NB4 (cell line): ENCODE results near the gene ANXA6.

ENCODE experiments used
- DNase-seq: peaks from one replicate; pipeline ENCODE4 v3.0.0; 2010; ENCODE audit warnings: low read depth
- H3K4me3 ChIP-seq: one replicate; pipeline ENCODE4 v1.5.1; 2011; ENCODE audit warnings: mild to moderate bottlenecking, low read depth, low read length, moderate library complexity
- MYC ChIP-seq: IDR thresholded peaks from 2 replicates; pipeline ENCODE4 v1.6.1; 2011; ENCODE audit warnings: low read depth, low read length
- POLR2A ChIP-seq: IDR thresholded peaks from 2 replicates; pipeline ENCODE4 v1.6.1; 2011; ENCODE audit warnings: mild to moderate bottlenecking; ENCODE audit not compliant: insufficient read length; ENCODE audit errors: extremely low read depth
- TF ChIP-seq, protein P1 (sequence below): IDR thresholded peaks from one replicate; pipeline ENCODE4 v1.5.1; 2012; ENCODE audit warnings: low read depth, low read length
- TF ChIP-seq, protein P2 (sequence below): IDR thresholded peaks from 2 replicates; pipeline ENCODE4 v1.6.1; 2011; ENCODE audit warnings: low read depth, low read length

Gene ANXA6

DNA sequence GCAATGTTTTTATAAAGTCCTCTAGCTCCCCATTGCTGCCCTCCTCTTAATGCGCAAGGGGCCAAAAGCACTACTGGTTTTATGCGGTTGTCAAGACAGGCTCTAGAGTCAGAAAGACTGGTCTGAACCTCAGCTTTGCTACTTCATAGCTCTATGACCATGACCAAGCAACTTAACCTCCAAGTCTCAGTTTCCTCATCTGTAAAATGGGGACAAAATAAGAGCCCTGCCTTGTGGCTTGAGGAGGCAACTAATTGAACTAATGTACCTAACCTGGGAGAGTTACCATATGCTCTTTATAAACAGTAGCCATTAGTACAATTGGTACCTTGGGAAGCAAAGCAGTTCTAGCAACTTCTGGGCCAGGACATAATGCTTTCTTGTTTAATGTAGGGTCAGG lies 36.5 kb downstream of the ANXA6 start:
- TF ChIP-seq MYC: no peak
- no peak for TF ChIP-seq POLR2A
- TF ChIP-seq, protein P1, sequence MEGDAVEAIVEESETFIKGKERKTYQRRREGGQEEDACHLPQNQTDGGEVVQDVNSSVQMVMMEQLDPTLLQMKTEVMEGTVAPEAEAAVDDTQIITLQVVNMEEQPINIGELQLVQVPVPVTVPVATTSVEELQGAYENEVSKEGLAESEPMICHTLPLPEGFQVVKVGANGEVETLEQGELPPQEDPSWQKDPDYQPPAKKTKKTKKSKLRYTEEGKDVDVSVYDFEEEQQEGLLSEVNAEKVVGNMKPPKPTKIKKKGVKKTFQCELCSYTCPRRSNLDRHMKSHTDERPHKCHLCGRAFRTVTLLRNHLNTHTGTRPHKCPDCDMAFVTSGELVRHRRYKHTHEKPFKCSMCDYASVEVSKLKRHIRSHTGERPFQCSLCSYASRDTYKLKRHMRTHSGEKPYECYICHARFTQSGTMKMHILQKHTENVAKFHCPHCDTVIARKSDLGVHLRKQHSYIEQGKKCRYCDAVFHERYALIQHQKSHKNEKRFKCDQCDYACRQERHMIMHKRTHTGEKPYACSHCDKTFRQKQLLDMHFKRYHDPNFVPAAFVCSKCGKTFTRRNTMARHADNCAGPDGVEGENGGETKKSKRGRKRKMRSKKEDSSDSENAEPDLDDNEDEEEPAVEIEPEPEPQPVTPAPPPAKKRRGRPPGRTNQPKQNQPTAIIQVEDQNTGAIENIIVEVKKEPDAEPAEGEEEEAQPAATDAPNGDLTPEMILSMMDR: no peak
- TF ChIP-seq, protein P2, sequence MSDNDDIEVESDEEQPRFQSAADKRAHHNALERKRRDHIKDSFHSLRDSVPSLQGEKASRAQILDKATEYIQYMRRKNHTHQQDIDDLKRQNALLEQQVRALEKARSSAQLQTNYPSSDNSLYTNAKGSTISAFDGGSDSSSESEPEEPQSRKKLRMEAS: no peak
- no peak for DNase-seq
- no peak overlapping the region for H3K4me3 ChIP-seq

DNA sequence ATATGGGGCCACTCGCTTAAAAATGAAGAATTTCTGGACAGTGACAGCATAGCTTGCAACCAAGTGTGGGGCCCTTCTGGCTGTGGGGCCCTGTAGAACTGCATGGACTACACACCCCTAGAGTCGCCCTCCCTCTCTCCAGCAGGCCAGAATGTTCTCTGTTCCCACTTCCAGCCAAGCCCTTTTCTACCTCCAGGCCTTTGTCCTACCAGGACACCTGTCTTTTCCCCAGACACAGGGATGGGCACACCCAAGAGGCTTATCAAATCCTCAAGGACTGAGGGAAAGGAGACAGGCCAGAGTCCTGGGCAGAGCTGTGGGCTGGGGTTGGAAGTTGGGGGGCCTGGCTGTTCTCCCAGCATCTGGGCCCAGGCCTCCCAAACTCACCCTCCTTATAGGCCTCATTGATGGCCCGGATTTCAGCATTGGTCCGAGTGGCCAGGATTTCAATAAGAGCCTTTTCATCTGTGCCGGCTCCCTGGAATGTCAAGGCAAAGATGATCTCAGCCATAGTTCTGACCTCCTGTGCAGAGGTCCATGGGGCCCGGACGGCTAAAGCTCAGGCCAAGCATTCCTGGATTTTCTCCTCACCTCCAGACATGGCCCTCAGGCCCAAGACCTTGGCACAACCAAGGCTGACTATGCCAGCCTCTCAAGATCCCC lies 38.5 kb downstream of the ANXA6 start:
- no peak overlapping the region for H3K4me3 ChIP-seq
- TF ChIP-seq, protein P1: no peak
- TF ChIP-seq, protein P2: no peak
- TF ChIP-seq MYC (no peak), POLR2A (no peak)
- DNase-seq: no peak

DNA sequence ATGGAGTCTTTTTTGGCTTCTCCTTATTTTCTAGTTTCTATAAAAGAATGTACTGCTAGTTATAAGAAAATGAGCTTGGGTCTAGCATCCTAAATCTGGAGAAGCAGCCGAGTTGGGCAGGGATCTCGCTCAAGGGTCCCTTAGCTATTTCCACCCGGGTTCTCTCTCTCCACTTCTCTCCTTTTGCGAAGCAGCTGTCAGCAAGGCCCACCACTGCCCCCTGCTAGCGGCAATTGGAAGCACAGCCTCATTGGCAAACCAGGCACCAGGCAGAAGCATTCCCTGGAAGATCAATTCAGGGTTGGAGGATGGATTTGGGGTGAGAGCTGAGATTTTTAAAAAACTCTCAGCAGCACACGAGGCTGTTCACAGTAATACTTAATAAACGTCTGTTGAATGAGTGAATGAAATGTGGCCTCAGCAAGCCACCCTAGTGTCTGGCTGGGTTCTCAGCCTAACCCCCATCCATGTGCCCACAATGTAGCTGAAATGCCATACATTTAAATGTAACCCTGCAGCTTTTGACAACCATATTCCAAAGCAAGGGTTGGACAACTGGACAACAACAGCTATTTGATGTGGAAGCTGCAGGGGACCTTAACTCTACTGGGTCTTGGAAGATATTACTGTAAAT lies 42.2 kb downstream of the ANXA6 start:
- DNase-seq: peak; percentile 66
- TF ChIP-seq POLR2A: no peak
- TF ChIP-seq, protein P1: peak; percentile 87
- TF ChIP-seq, protein P2: 0 out of 2 replicates have a peak, but pooled peaks have one; percentile 22

DNA sequence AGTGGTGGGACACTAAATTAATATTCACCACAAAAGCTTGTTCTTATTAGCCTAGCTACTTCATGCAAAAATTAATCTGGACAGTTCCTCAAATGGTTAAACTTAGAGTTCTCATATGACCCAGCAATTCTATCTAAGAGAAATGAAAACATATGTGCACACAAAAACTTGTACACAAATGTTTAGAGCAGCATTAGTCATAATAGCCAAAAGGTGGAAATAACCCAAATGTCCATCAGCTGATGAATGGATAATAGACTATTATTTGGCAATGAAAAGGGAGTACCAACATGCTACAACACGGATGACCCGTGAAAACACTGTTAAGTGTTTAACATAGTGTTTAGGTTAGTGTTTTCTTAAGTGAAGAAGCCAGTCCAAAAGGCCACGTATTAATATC lies 43.9 kb downstream of the ANXA6 start:
- no peak overlapping the region for H3K4me3 ChIP-seq
- DNase-seq: no peak
- no peak for TF ChIP-seq MYC
- TF ChIP-seq, protein P2: no peak
- no peak for TF ChIP-seq POLR2A
- TF ChIP-seq, protein P1: no peak

More for the DNA sequence above, 42.2 kb downstream of the ANXA6 start:
- H3K4me3 ChIP-seq: no peak overlapping the region

DNA sequence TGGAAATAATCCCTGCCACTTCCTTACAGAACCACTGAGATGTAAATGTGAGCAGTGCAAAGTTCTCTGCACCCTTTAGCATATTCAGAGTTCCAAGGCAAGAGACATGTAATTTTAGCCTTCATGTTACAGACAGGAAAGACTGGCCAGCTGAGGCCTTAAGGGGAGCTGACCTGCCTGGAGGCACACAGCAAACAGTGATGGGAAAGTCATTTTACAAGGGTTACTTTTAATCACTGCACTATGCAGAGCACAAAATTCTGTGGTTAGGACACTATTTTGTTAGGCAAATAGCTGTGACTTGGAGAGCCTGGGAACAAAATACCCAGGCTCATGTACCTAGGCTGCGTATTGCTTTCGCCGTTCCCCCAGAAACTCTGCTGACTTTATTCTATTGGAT lies 46.6 kb downstream of the ANXA6 start:
- TF ChIP-seq, protein P1: no peak
- TF ChIP-seq POLR2A: no peak
- TF ChIP-seq MYC: no peak
- TF ChIP-seq, protein P2: no peak
- DNase-seq: no peak
- H3K4me3 ChIP-seq: no peak overlapping the region
